ENCODE results near the gene PDGFA.
A peak's percentile ranks its signal among the peaks of the same experiment; 100 is the strongest.

The PDGFA gene

GRCh38 chr7:536231-536630 lies 16.6 kb upstream of the PDGFA start:
- DNase-seq (ENCODE audit: low spot score), result no peak

- no peak for DNase-seq (ENCODE audit: low spot score)
Measured at GRCh38 chr7:534959-535358, 15.3 kb upstream of the PDGFA start.

GRCh38 chr7:534075-534474 lies 14.4 kb upstream of the PDGFA start:
- no peak for DNase-seq (ENCODE audit: low spot score)

GRCh38 chr7:533266-533665 lies 13.6 kb upstream of the PDGFA start:
- DNase-seq (ENCODE audit: low spot score), result no peak

- no peak for DNase-seq (ENCODE audit: low spot score)
Measured at GRCh38 chr7:532379-533143, 12.9 kb upstream of the PDGFA start.

GRCh38 chr7:531777-532176 lies 12.1 kb upstream of the PDGFA start:
- DNase-seq (ENCODE audit: low spot score), result no peak

GRCh38 chr7:528451-528850 lies 8.8 kb upstream of the PDGFA start:
- DNase-seq (ENCODE audit: low spot score), result no peak

GRCh38 chr7:527723-528122 lies 8.1 kb upstream of the PDGFA start:
- DNase-seq (ENCODE audit: low spot score), result no peak

GRCh38 chr7:526460-527034 lies 6.9 kb upstream of the PDGFA start:
- no peak for DNase-seq (ENCODE audit: low spot score)

- no peak for DNase-seq (ENCODE audit: low spot score)
Measured at GRCh38 chr7:525740-526139, 6.1 kb upstream of the PDGFA start.

- no peak for DNase-seq (ENCODE audit: low spot score)
Measured at GRCh38 chr7:524800-525199, 5.2 kb upstream of the PDGFA start.

GRCh38 chr7:523347-524336 lies 4.0 kb upstream of the PDGFA start:
- DNase-seq (ENCODE audit: low spot score), result no peak

- DNase-seq (ENCODE audit: low spot score), result no peak
Measured at GRCh38 chr7:522951-523314, 3.3 kb upstream of the PDGFA start.

GRCh38 chr7:522071-522950 lies 2.7 kb upstream of the PDGFA start:
- DNase-seq (ENCODE audit: low spot score), result no peak

- no peak for DNase-seq (ENCODE audit: low spot score)
Measured at GRCh38 chr7:521221-522070, 1.8 kb upstream of the PDGFA start.

- no peak for DNase-seq (ENCODE audit: low spot score)
Measured at GRCh38 chr7:520503-521161, 986 bp upstream of the PDGFA start.

GRCh38 chr7:518630-519483 lies 789 bp downstream of the PDGFA start:
- DNase-seq (ENCODE audit: low spot score), result peak; percentile 47

- peak; percentile 60 for DNase-seq (ENCODE audit: low spot score)
Measured at GRCh38 chr7:517774-518629, 1.6 kb downstream of the PDGFA start.
